ENCODE data around the gene TBC1D12. TPM values are rescaled to one million over a fixed set of nuclear protein-coding genes. Genes with fewer than 3 reads are reported as not detected.

Gene TBC1D12
- total and polyA plus RNA-seq, 12 donors = 6.2 to 47.8 (median 9.7) TPM

GRCh38 chr10:94483970-94484369 is 81.6 kb downstream of the TBC1D12 start:
- Histone ChIP-seq H3K27ac (no peak overlapping the region), H3K4me3 (no peak overlapping the region), H3K4me1 (replicated peaks in 1 of 2) (no peaks in the 10 kb centered on the region), H3K36me3 (replicated peaks in 1 of 2) (no peaks in the 10 kb centered on the region), H3K9me3 (replicated peaks in 1 of 3) (no peaks in the 10 kb centered on the region), H3K27me3 (no peaks in the 10 kb centered on the region)
- intact Hi-C loops (cut with DNase I) = no loop called here
- TF ChIP-seq POLR2A (IDR thresholded peaks at IDR 0.05) = no peak
- TF ChIP-seq, protein P1, sequence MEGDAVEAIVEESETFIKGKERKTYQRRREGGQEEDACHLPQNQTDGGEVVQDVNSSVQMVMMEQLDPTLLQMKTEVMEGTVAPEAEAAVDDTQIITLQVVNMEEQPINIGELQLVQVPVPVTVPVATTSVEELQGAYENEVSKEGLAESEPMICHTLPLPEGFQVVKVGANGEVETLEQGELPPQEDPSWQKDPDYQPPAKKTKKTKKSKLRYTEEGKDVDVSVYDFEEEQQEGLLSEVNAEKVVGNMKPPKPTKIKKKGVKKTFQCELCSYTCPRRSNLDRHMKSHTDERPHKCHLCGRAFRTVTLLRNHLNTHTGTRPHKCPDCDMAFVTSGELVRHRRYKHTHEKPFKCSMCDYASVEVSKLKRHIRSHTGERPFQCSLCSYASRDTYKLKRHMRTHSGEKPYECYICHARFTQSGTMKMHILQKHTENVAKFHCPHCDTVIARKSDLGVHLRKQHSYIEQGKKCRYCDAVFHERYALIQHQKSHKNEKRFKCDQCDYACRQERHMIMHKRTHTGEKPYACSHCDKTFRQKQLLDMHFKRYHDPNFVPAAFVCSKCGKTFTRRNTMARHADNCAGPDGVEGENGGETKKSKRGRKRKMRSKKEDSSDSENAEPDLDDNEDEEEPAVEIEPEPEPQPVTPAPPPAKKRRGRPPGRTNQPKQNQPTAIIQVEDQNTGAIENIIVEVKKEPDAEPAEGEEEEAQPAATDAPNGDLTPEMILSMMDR (IDR thresholded peaks at IDR 0.05) = no peak
- no peak for DNase-seq
- WGBS, 4 donors = 95 to 100% (median 97%) methylated on average over 4 of the region's 4 CpGs

DNA sequence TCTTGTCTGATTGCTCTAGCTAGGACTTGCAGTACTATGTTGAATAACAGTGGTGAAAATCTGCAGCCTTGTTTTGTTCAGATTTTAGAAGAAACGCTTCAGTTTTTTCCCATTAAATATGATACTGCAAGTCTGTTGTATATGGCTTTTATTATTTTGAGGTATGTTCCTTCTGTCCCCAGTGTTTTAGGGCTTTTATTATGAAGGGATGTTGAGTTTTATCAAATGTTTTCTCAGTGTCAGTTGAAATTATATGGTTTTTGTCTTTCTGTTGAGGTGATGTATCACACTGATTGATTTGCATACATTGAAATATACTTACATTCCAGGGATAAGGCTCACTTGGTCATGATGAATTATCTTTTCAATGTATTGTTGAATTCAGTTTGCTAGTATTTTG is 82.8 kb downstream of the TBC1D12 start:
- 92 to 100% (median 96%) methylated on average over 1 of the region's 1 CpG for WGBS, 4 donors
- H3K4me1 ChIP-seq (replicated peaks in 1 of 2) = peaks cover 0 to 3% of the 10 kb centered on the region in 2 donors
- no peaks in the 10 kb centered on the region for H3K36me3 ChIP-seq (replicated peaks in 1 of 2)
- TF ChIP-seq, protein P1 (IDR thresholded peaks at IDR 0.05) = no peak
- TF ChIP-seq POLR2A (IDR thresholded peaks at IDR 0.05) = no peak
- H3K27ac ChIP-seq = no peak overlapping the region
- H3K9me3 ChIP-seq (replicated peaks in 1 of 3) = no peaks in the 10 kb centered on the region
- H3K27me3 ChIP-seq = no peaks in the 10 kb centered on the region
- DNase-seq = no peak
- intact Hi-C loops (cut with DNase I) = no loop called here
- no peak overlapping the region for H3K4me3 ChIP-seq

- Histone ChIP-seq H3K9me3 (replicated peaks in 1 of 3) (no peaks in the 10 kb centered on the region), H3K36me3 (replicated peaks in 1 of 2) (no peaks in the 10 kb centered on the region), H3K27me3 (no peaks in the 10 kb centered on the region), H3K27ac (no peak overlapping the region), H3K4me3 (no peak overlapping the region), H3K4me1 (replicated peaks in 1 of 2) (peaks cover 5 to 15% of the 10 kb centered on the region in 2 donors)
- intact Hi-C loops (cut with DNase I) = no loop called here
- WGBS, 4 donors = 85 to 93% (median 89%) methylated on average over 3 of the region's 3 CpGs
- TF ChIP-seq POLR2A (IDR thresholded peaks at IDR 0.05) = no peak
- TF ChIP-seq, protein P1 (IDR thresholded peaks at IDR 0.05) = no peak
- no peak for DNase-seq
Observed at GRCh38 chr10:94487575-94487974, 85.2 kb downstream of the TBC1D12 start.

DNA sequence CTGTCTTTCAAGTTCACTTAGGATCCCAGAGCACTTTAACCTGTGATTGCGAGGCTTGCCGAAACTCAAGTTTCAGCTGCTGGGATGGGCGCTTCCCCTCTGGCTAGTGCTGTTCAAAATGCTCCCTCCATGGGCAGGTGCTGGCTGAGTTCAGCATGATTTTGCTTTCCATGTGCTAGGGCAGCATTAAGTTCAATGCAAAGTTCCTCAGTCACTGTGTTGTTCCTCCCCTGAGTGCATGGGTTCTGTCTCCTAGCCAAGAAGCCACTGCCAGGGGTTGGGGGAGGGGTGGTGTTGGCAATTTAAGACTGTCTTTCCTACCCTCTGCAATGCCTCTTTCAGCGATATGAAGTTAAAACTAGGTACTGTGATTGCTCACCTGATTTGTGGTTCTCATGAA is 86.8 kb downstream of the TBC1D12 start:
- peaks cover 5 to 15% of the 10 kb centered on the region in 2 donors for H3K4me1 ChIP-seq (replicated peaks in 1 of 2)
- WGBS, 4 donors = 92 to 100% (median 99%) methylated on average over 1 to 4 of the region's 4 CpGs
- no peak overlapping the region for H3K4me3 ChIP-seq
- no peak for DNase-seq
- no peaks in the 10 kb centered on the region for H3K9me3 ChIP-seq (replicated peaks in 1 of 3)
- H3K27me3 ChIP-seq = no peaks in the 10 kb centered on the region
- TF ChIP-seq, protein P1 (IDR thresholded peaks at IDR 0.05) = no peak
- TF ChIP-seq POLR2A (IDR thresholded peaks at IDR 0.05) = no peak
- intact Hi-C loops (cut with DNase I) = no loop called here
- no peak overlapping the region for H3K27ac ChIP-seq
- no peaks in the 10 kb centered on the region for H3K36me3 ChIP-seq (replicated peaks in 1 of 2)
